K562 (cell line): ENCODE measurements around the gene SLC38A7. TPM values are rescaled to one million over a fixed set of nuclear protein-coding genes. Genes with fewer than 3 reads are reported as not detected.
A peak's percentile ranks its signal among the peaks of the same experiment; 100 is the strongest.

ENCODE experiments used
- ATAC-seq: fragments of 200-7000 bp; cut with Tn5 transposase; 3 replicates; pipeline ENCODE4 v1.9.1; 2020; ENCODE audit warnings: moderate library complexity
- Bru-seq: library from RNA; stranded (reverse); fragments of 400-500 nt; gene quantifications from one replicate; lab custom pipeline; 2021; lab: Mats Ljungman, UMichigan
- BruChase-seq, 2 experiments: library from RNA; stranded (reverse); fragments of 400-500 nt; gene quantifications; one replicate each; lab custom pipeline; 2021; lab: Mats Ljungman, UMichigan
- BruUV-seq: library from RNA; stranded (reverse); fragments of 400-500 nt; replicated peaks from 2 replicates; lab custom pipeline; 2021; lab: Mats Ljungman, UMichigan
- CTCF ChIA-PET: fragments of 300-600 bp; formaldehyde crosslinking; extraction: SDS; loops from one replicate; lab custom pipeline; 2021; ENCODE audit warnings: low intra/inter-chr PET ratio; lab: Yijun Ruan, JAX
- POLR2A ChIA-PET: fragments of 300-600, 350-650 bp; sonication (Branson Sonifier 250); formaldehyde crosslinking; extraction: SDS; loops from one replicate; lab custom pipeline; 2021; ENCODE audit warnings: antibody characterized with exemption, inconsistent platforms; lab: Yijun Ruan, JAX
- DNase-seq, 4 experiments: peaks; one replicate each; pipeline versions ENCODE4 v3.0.0 to v3.0.0-alpha.2; 2011 to 2018; ENCODE audit warnings: low spot score in 3 of 4, mixed read lengths in 3 of 4; ENCODE audit errors: extremely low read depth in 1 of 4
- FAIRE-seq: peaks from 2 replicates; lab custom pipeline; 2011; peaks lifted over from hg19 to GRCh38; lab: Jason Lieb, UNC
- H2AFZ ChIP-seq: 2 replicates; pipeline ENCODE4 v1.6.0; 2011; ENCODE audit warnings: low read depth, low read length, control low read depth, inconsistent platforms
- H3K27ac ChIP-seq: fragments of 200-600 bp; 3 replicates; pipeline ENCODE4 v1.8.0; 2011; ENCODE audit warnings: low read depth, mild to moderate bottlenecking, control low read depth, inconsistent platforms, low read length, moderate library complexity, mixed read lengths; ENCODE audit errors: extremely low read depth
- H3K27me3 ChIP-seq, 2 experiments: fragments of 300-600 bp in 1 of 2; 2 replicates in 1 of 2; 3 replicates in 1 of 2; pipeline versions ENCODE4 v1.6.0 to v1.8.0; 2011; ENCODE audit warnings: inconsistent platforms in 2 of 2, low read length in 2 of 2, mild to moderate bottlenecking in 1 of 2, mixed read lengths in 1 of 2, moderate library complexity in 1 of 2; ENCODE audit not compliant: control insufficient read depth in 2 of 2, insufficient read depth in 2 of 2
- H3K36me3 ChIP-seq: fragments of 300-600 bp; 3 replicates; pipeline ENCODE4 v1.8.0; 2011; ENCODE audit warnings: mild to moderate bottlenecking, low read length, inconsistent platforms; ENCODE audit not compliant: control insufficient read depth, insufficient read depth
- H3K4me1 ChIP-seq, 2 experiments: fragments of 200-600 bp in 1 of 2; replicated peaks in 1 of 2; 2 replicates in 1 of 2; 3 replicates in 1 of 2; pipeline versions ENCODE4 v1.5.1 to v1.8.0; 2011; ENCODE audit warnings: inconsistent platforms in 2 of 2, low read length in 2 of 2, mild to moderate bottlenecking in 1 of 2, mixed read lengths in 1 of 2, moderate library complexity in 1 of 2; ENCODE audit not compliant: control insufficient read depth in 2 of 2, insufficient read depth in 2 of 2
- H3K4me2 ChIP-seq: 2 replicates; pipeline ENCODE4 v1.6.1; 2011; ENCODE audit warnings: low read length, control low read depth, inconsistent platforms, mixed read lengths; ENCODE audit not compliant: insufficient read depth
- H3K4me3 ChIP-seq: fragments of 200-600 bp; sonication (generic), shearing (Covaris generic); 2 replicates; pipeline ENCODE4 v1.5.1; 2016; ENCODE audit warnings: control low read depth, inconsistent platforms
- H3K79me2 ChIP-seq: fragments of 200-600 bp; 3 replicates; pipeline ENCODE4 v1.8.0; 2011; ENCODE audit warnings: low read length, inconsistent platforms; ENCODE audit not compliant: control insufficient read depth, insufficient read depth
- H3K9ac ChIP-seq, 2 experiments: 2 replicates each; pipeline versions ENCODE4 v1.6.0 to v1.6.1; 2011; ENCODE audit warnings: low read depth in 2 of 2, low read length in 2 of 2, control low read depth in 1 of 2, inconsistent platforms in 1 of 2, mild to moderate bottlenecking in 1 of 2, mixed read lengths in 1 of 2; ENCODE audit not compliant: insufficient read depth in 1 of 2
- H3K9me1 ChIP-seq: one replicate; pipeline ENCODE4 v1.6.0; 2011; ENCODE audit warnings: inconsistent platforms, mild to moderate bottlenecking, low read length, moderate library complexity; ENCODE audit not compliant: control insufficient read depth, insufficient read depth
- H3K9me3 ChIP-seq: replicated peaks from 2 replicates; pipeline ENCODE4 v1.5.1; 2011; ENCODE audit warnings: low read depth, low read length, inconsistent platforms; ENCODE audit not compliant: control insufficient read depth, insufficient read depth
- H4K20me1 ChIP-seq: replicated peaks from 2 replicates; pipeline ENCODE4 v1.6.1; 2011; ENCODE audit warnings: low read length, inconsistent platforms, mixed read lengths; ENCODE audit not compliant: control insufficient read depth, insufficient read depth
- BHLHE40 ChIP-seq: IDR thresholded peaks from 2 replicates; pipeline ENCODE4 v1.6.1; 2011; ENCODE audit warnings: low read length, improper control_type of control experiment
- IFI16 ChIP-seq: fragments of 250-450 bp; sonication (Bioruptor Pico); IDR thresholded peaks from 2 replicates; pipeline ENCODE4 v2.1.2; 2022; ENCODE audit warnings: mild to moderate bottlenecking, inconsistent platforms
- MAZ ChIP-seq, 2 experiments: fragments of 450-650 bp in 1 of 2; sonication (generic) in 1 of 2; formaldehyde crosslinking; IDR thresholded peaks in 1 of 2; conservative IDR thresholded peaks in 1 of 2; 2 replicates each; pipeline versions ENCODE4 v1.4.0 to v1.5.0; 2020; ENCODE audit warnings: mild to moderate bottlenecking in 1 of 2, missing genetic modification reagents in 1 of 2
- MXI1 ChIP-seq: IDR thresholded peaks from 2 replicates; pipeline ENCODE4 v1.6.1; 2011; ENCODE audit warnings: low read depth, mild to moderate bottlenecking, improper control_type of control experiment, low read length
- REST ChIP-seq, 2 experiments: fragments of 450-650 bp; formaldehyde crosslinking in 1 of 2; IDR thresholded peaks; 2 replicates each; pipeline versions ENCODE4 v1.4.0 to v1.6.1; 2014 to 2020; ENCODE audit warnings: mild to moderate bottlenecking in 2 of 2, borderline replicate concordance in 1 of 2, low read depth in 1 of 2
- WGBS: fragments of 100-300 bp; shearing (Covaris generic); methylation state at CpG from one replicate; pipeline ENCODE4 v1.1.6; 2016; ENCODE audit warnings: low coverage, mixed read lengths; ENCODE audit not compliant: insufficient coverage; ENCODE audit errors: missing lambda C conversion rate; 5-methylcytosine and 5-hydroxymethylcytosine counted together
- in situ Hi-C: fragments of 300-500 bp; cut with MboI; formaldehyde crosslinking; loops from 4 replicates; pipeline ENCODE4 v1.15.0; 2018; ENCODE audit warnings: inconsistent platforms, mixed read lengths
- intact Hi-C: fragments of 100-400 bp; cut with micrococcal nuclease; formaldehyde crosslinking; loops from 2 replicates; pipeline ENCODE4 v1.14.2; 2022
- long read RNA-seq, 3 experiments: library from polyadenylated mRNA in 2 of 3; library from RNA in 1 of 3; unstranded in 2 of 3; stranded (forward) in 1 of 3; transcript quantifications; one replicate each; pipeline ENCODE4 v2.0.0, GENCODE V29; 2019 to 2022
- polyA minus RNA-seq, 3 experiments: library from RNA; depleted of rRNA, polyadenylated mRNA; stranded (reverse); fragments of >200 nt; gene quantifications; 2 replicates each; pipeline ENCODE4 v1.2.3, GENCODE V29; 2011
- polyA plus RNA-seq, 8 experiments: library from polyadenylated mRNA; depleted of rRNA in 4 of 8; stranded (reverse) in 5 of 8; unstranded in 3 of 8; fragments of >200 nt; fragmentation: Nextera tagmentation in 2 of 8; fragmentation: Illumina TruSeq in 1 of 8; extraction: Ambion mirVana in 2 of 8; extraction: Trizol in 1 of 8; gene quantifications; 2 replicates each; pipeline versions ENCODE4 v1.2.1 to v1.2.3, GENCODE V29; 2011 to 2014; ENCODE audit warnings: inconsistent platforms in 1 of 8, missing spikeins in 1 of 8
- total RNA-seq, 7 experiments: library from RNA; depleted of rRNA in 6 of 7; stranded (reverse); fragments of >200 nt in 6 of 7; fragmentation: Illumina TruSeq in 2 of 7; extraction: Trizol in 2 of 7; gene quantifications; 2 replicates each; pipeline versions ENCODE4 v1.2.1 to v1.2.3, GENCODE V29; 2011 to 2021; ENCODE audit warnings: low replicate concordance in 1 of 7

The SLC38A7 gene
- total RNA-seq (2011; cell fraction: chromatin; rRNA removed; ENCODE audit: low replicate concordance) = 23.4 and 60.6 TPM in 2 replicates
- 35.5 and 38.3 TPM in 2 replicates for total RNA-seq (2011; cell fraction: nucleolus; rRNA removed)
- 33.8 and 36.0 TPM in 2 replicates for total RNA-seq (2011; cell fraction: nucleoplasm; rRNA removed)
- total RNA-seq (2014; rRNA removed) (5.8 and 6.5 TPM in 2 replicates), total RNA-seq (2014; rRNA removed; fragmentation: Illumina TruSeq; extraction: Trizol) (4.7 and 5.9 TPM in 2 replicates), total RNA-seq (2015; rRNA removed; fragmentation: Illumina TruSeq; extraction: Trizol) (7.2 and 7.5 TPM in 2 replicates), total RNA-seq (2021) (9.8 and 12.2 TPM in 2 replicates), polyA plus RNA-seq (2011; rRNA removed) (5.5 and 5.7 TPM in 2 replicates), polyA plus RNA-seq (2014; fragmentation: Illumina TruSeq; extraction: Trizol) (7.8 and 8.1 TPM in 2 replicates), polyA plus RNA-seq (2014; fragmentation: Nextera tagmentation; extraction: Ambion mirVana) (1 to 10 TPM; 2.7 to 2.8 TPM), polyA plus RNA-seq (2014; rRNA removed) (7.2 and 10.4 TPM in 2 replicates), polyA minus RNA-seq (2011; rRNA and poly(A)+ RNA removed) (8.9 and 13.4 TPM in 2 replicates), Bru-seq, nascent RNA (percentile 55 among the genes with signal in this experiment), BruChase-seq, experiment 1, labeled RNA remaining after a 2-hour chase (percentile 52 among the genes with signal in this experiment), BruChase-seq, experiment 2, labeled RNA remaining after a 6-hour chase (percentile 52 among the genes with signal in this experiment)
- 5.0 and 9.4 TPM in 2 replicates for polyA plus RNA-seq (2011; cell fraction: cytosol; rRNA removed)
- polyA plus RNA-seq (2011; cell fraction: nucleus; rRNA removed) = 5.5 and 14.4 TPM in 2 replicates
- 8.2 and 9.9 TPM in 2 replicates for polyA plus RNA-seq (2012)
- polyA minus RNA-seq (2011; cell fraction: cytosol; rRNA and poly(A)+ RNA removed) = 3.5 and 6.9 TPM in 2 replicates
- 14.9 and 20.9 TPM in 2 replicates for polyA minus RNA-seq (2011; cell fraction: nucleus; rRNA and poly(A)+ RNA removed)
- long read RNA-seq, experiment 1, full-length matches to known transcripts = 8 of 21 reads
- long read RNA-seq, experiment 1, partial matches to known transcripts = 2 of 21 reads
- long read RNA-seq, experiment 1, other reads (novel, unspliced or antisense) = 11 of 21 reads
- long read RNA-seq, experiment 2, full-length matches to known transcripts = 1 of 11 reads
- long read RNA-seq, experiment 2, partial matches to known transcripts = 2 of 11 reads
- long read RNA-seq, experiment 2, other reads (novel, unspliced or antisense) = 8 of 11 reads
- long read RNA-seq, experiment 3, partial matches to known transcripts = 2 of 4 reads
- long read RNA-seq, experiment 3, other reads (novel, unspliced or antisense) = 2 of 4 reads

DNA sequence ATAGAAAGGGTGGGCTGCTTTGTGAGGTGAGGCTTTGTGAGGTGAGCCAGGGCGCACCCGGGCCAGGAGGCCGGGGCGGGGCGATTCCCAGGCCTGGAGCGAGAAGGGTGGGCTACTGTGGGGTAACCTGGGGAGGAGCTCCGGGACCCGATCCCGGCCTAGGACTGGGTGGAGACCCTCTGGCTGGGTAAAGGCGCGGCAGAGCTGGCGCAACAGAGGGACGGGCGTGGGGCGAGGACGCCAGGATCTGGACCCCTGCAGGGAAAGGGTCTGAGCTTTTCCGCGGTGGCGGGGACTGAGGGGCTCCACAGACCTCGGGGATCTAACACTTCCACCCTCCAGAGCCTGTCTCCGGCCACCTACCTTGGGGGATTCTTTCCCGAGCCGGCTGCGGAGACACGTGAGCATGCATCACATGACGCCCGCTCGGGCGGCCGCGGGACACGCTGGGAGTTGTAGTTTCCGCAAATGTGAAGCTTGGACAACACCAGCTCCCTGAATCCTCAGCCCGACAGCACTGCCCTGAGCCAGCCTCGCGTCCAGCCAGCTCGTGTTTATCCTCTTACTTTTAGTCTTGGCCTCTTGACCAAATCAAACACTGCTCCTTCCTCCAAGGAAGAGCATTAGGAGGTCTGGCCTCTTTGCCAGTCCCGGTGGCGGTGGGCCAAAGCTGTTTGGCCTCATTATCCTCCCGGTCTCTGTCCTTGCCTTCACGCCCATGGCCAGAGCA lies at the start of gene SLC38A7:
Gene SLC38A7, minus strand, starts transcription at position 417 of the 730 bp plus-strand sequence. CDS start 4,644 bp downstream, outside the sequence.
- in situ Hi-C loops = no loop called here
- BruUV-seq = no TSS peak
- Histone ChIP-seq H3K27ac (peak within 1 kb of the TSS; percentile 50), H3K27me3 (no peaks in the 10 kb centered on the region), H3K9me1 (no peaks in the 10 kb centered on the region), H3K79me2 (0 out of 3 replicates have a peak, but pooled peaks cover 3% of the 10 kb centered on the region), H4K20me1 (no peaks in the 10 kb centered on the region), H3K4me2 (peak within 1 kb of the TSS; percentile 85), H3K9ac (peak within 1 kb of the TSS; percentile 77 to 99; a peak in 3 of 4 replicates), H3K4me3 (peak within 1 kb of the TSS; percentile 76), H2AFZ (peak within 1 kb of the TSS; percentile 97), H3K9me3 (no peaks in the 10 kb centered on the region), H3K4me1 (peaks cover 4 to 16% of the 10 kb centered on the region in 2 experiments; a peak in 3 of 5 replicates), H3K36me3 (0 out of 3 replicates have a peak, but pooled peaks cover 2% of the 10 kb centered on the region)
- POLR2A ChIA-PET = interaction anchor here (0.7 to 1.6 kb wide), 5 partner anchors 12 to 50 kb away, joined by 3 to 5 read pairs (median 3); partner anchors contain the start of gene GOT2
- FAIRE-seq (peak; percentile 55), ATAC-seq (peak; percentile 99), DNase-seq (peak; percentile 87 to 89 (median 88))
- intact Hi-C loops = no loop called here
- CTCF ChIA-PET = no interaction called here
- WGBS = 8% methylated on average over 36 of the region's 41 CpGs
- peak; percentile 92 for TF ChIP-seq REST (IDR thresholded peaks at IDR 0.05; ENCODE audit: borderline replicate concordance)
- TF ChIP-seq REST (CRISPR knock-in tag; IDR thresholded peaks at IDR 0.05; ENCODE audit: low read depth) = no peak
- no peak for TF ChIP-seq IFI16
- TF ChIP-seq MAZ (CRISPR knock-in tag; conservative IDR thresholded peaks at IDR 0.05 in 1 of 2, IDR thresholded peaks at IDR 0.05 in 1 of 2) = 0 out of 4 replicates have a peak, but pooled peaks of 1 of the 2 experiments have one; percentile 58
- peak; percentile 61; the same call in 1 of the 2 replicates for TF ChIP-seq MXI1
- peak; percentile 98 for TF ChIP-seq BHLHE40
